GM21723 (cell line): ENCODE results near the gene PSMD13.
"Not testable (repeated sequence)": the region's sequence is repeated elsewhere in the genome, so short reads cannot be mapped to it uniquely, and the experiment has no call there.

Experiments used
- ATAC-seq: cut with Tn5 transposase; IDR thresholded peaks from one replicate; pipeline ENCODE4 v1.9.1; 2021; ENCODE audit warnings: mild to moderate bottlenecking, moderate library complexity; ENCODE audit not compliant: unreplicated experiment

Gene PSMD13

GRCh38 chr11:236774-237767, at the start of gene PSMD13:
TSS of gene PSMD13 (plus strand) at chr11:236976. CDS start at chr11:237050, 74 bp downstream.
- ATAC-seq: peak; percentile 84

GRCh38 chr11:189200-189783, 47.5 kb upstream of the PSMD13 start:
- ATAC-seq: peak; percentile 8

- ATAC-seq: peak; percentile 65
Measured at GRCh38 chr11:189843-190311, 46.9 kb upstream of the PSMD13 start.

GRCh38 chr11:190546-190945, 46.2 kb upstream of the PSMD13 start:
- ATAC-seq: not testable (repeated sequence)

- ATAC-seq: not testable (repeated sequence)
Measured at GRCh38 chr11:191490-192478, 45.0 kb upstream of the PSMD13 start.

- ATAC-seq: not testable (repeated sequence)
Measured at GRCh38 chr11:192674-193128, 44.1 kb upstream of the PSMD13 start, which contains the start of gene SCGB1C1. TSS of gene SCGB1C1 (plus strand) at chr11:193078. CDS start at chr11:193100, 22 bp downstream.

- ATAC-seq: not testable (repeated sequence)
Measured at GRCh38 chr11:193481-193880, 43.3 kb upstream of the PSMD13 start.

- ATAC-seq: no peak
Measured at GRCh38 chr11:196786-197731, 39.7 kb upstream of the PSMD13 start.

GRCh38 chr11:197741-198235, 39.0 kb upstream of the PSMD13 start:
- no peak for ATAC-seq

- ATAC-seq: no peak
Measured at GRCh38 chr11:198236-198806, 38.5 kb upstream of the PSMD13 start.

GRCh38 chr11:199004-199581, 37.7 kb upstream of the PSMD13 start:
- no peak for ATAC-seq

- no peak for ATAC-seq
Measured at GRCh38 chr11:199782-200181, 37.0 kb upstream of the PSMD13 start.

- no peak for ATAC-seq
Measured at GRCh38 chr11:200224-201003, 36.4 kb upstream of the PSMD13 start.

GRCh38 chr11:201966-202365, 34.8 kb upstream of the PSMD13 start:
- no peak for ATAC-seq

- ATAC-seq: no peak
Measured at GRCh38 chr11:202490-202889, 34.3 kb upstream of the PSMD13 start.

- no peak for ATAC-seq
Measured at GRCh38 chr11:203056-203944, 33.5 kb upstream of the PSMD13 start.
